PC-9 (cell line): ENCODE data around the gene ADSS1. TPM values are rescaled to one million over a fixed set of nuclear protein-coding genes. Genes with fewer than 3 reads are reported as not detected.

Experiments used
- BruUV-seq: library from RNA; stranded (reverse); fragments of 400-500 nt; replicated peaks from 2 replicates; lab custom pipeline; 2021; lab: Mats Ljungman, UMichigan
- CTCF ChIA-PET: fragments of 300-600 bp; sonication (Branson Sonifier 250); formaldehyde crosslinking; loops from one replicate; lab custom pipeline; 2022; ENCODE audit warnings: antibody characterized with exemption; lab: Charles Lee
- POLR2A ChIA-PET: fragments of 300-600 bp; sonication (Branson Sonifier 250); formaldehyde crosslinking; loops from one replicate; lab custom pipeline; 2022; ENCODE audit warnings: antibody characterized with exemption; ENCODE audit not compliant: unreplicated experiment; lab: Charles Lee
- DNase-seq, 2 experiments: peaks; one replicate each; pipeline versions ENCODE4 v3.0.0 to v3.0.0-alpha.2; 2015 to 2022; ENCODE audit warnings: mixed read lengths in 1 of 2
- H2AFZ ChIP-seq: fragments of 200-600 bp; sonication (generic); 2 replicates; pipeline ENCODE4 v1.8.1; 2017; ENCODE audit warnings: antibody characterized with exemption
- H3F3A ChIP-seq: fragments of 200-600 bp; sonication (generic); 2 replicates; pipeline ENCODE4 v1.8.1; 2017; ENCODE audit warnings: antibody characterized with exemption, mild to moderate bottlenecking, low read depth; ENCODE audit not compliant: insufficient read depth
- H3K27ac ChIP-seq: fragments of 200-600 bp; sonication (generic); 2 replicates; pipeline ENCODE4 v1.6.1; 2016; ENCODE audit warnings: mixed run types
- H3K27me3 ChIP-seq: fragments of 200-600 bp; sonication (generic); 2 replicates; pipeline ENCODE4 v1.6.1; 2016; ENCODE audit warnings: low read depth, mixed run types; ENCODE audit not compliant: insufficient read depth
- H3K36me3 ChIP-seq: fragments of 200-600 bp; sonication (generic); 2 replicates; pipeline ENCODE4 v1.6.1; 2016; ENCODE audit warnings: low read depth, mixed run types
- H3K4me1 ChIP-seq: fragments of 200-600 bp; sonication (generic); replicated peaks from 2 replicates; pipeline ENCODE4 v1.6.1; 2016; ENCODE audit warnings: mixed run types; ENCODE audit not compliant: insufficient read depth
- H3K4me2 ChIP-seq: fragments of 200-600 bp; sonication (generic); 2 replicates; pipeline ENCODE4 v1.6.1; 2017; ENCODE audit warnings: mixed run types
- H3K4me3 ChIP-seq: fragments of 200-600 bp; sonication (generic); 2 replicates; pipeline ENCODE4 v1.6.1; 2016; ENCODE audit warnings: mixed run types
- H3K79me2 ChIP-seq: fragments of 200-600 bp; sonication (generic); 2 replicates; pipeline ENCODE4 v1.6.1; 2017; ENCODE audit warnings: low read depth, mixed run types
- H3K9me2 ChIP-seq: fragments of 200-600 bp; sonication (generic); 2 replicates; pipeline ENCODE4 v1.8.1; 2017; ENCODE audit warnings: mild to moderate bottlenecking; ENCODE audit not compliant: insufficient read depth
- H3K9me3 ChIP-seq: fragments of 200-600 bp; sonication (generic); 2 replicates; pipeline ENCODE4 v1.8.1; 2016; ENCODE audit warnings: low read depth; ENCODE audit not compliant: insufficient read depth
- H4K20me1 ChIP-seq: fragments of 200-600 bp; sonication (generic); 2 replicates; pipeline ENCODE4 v1.8.1; 2017; ENCODE audit not compliant: insufficient read depth
- CTCF ChIP-seq: fragments of 200-600 bp; sonication (generic); conservative IDR thresholded peaks from 2 replicates; pipeline ENCODE4 v1.6.1; 2017; ENCODE audit warnings: mixed run types, antibody characterized with exemption, mild to moderate bottlenecking, moderate library complexity
- EZH2 ChIP-seq: fragments of 200-600 bp; sonication (generic); IDR thresholded peaks from 2 replicates; pipeline ENCODE4 v1.8.0; 2017; ENCODE audit warnings: antibody characterized with exemption, low read depth
- intact Hi-C: fragments of 100-400 bp; cut with micrococcal nuclease; formaldehyde crosslinking; loops from one replicate; pipeline ENCODE4 v1.10.0; 2022; ENCODE audit not compliant: unreplicated experiment
- total RNA-seq: library from RNA; stranded (reverse); gene quantifications from 2 replicates; pipeline ENCODE4 v1.2.3, GENCODE V29; 2021

ADSS1 gene
- total RNA-seq, 1 experiment from 2014 or later: 5.8 TPM

GRCh38 chr14:104783484-104784217 lies 59.6 kb downstream of the ADSS1 start:
- Histone ChIP-seq H3K27me3 (no peaks in the 10 kb centered on the region), H3K79me2 (no peaks in the 10 kb centered on the region), H3K4me1 (no peaks in the 10 kb centered on the region), H3K27ac (no peak overlapping the region), H3K9me3 (no peaks in the 10 kb centered on the region), H3F3A (no peaks in the 10 kb centered on the region), H3K4me3 (no peak overlapping the region), H4K20me1 (peaks cover 12% of the 10 kb centered on the region), H3K36me3 (no peaks in the 10 kb centered on the region), H3K9me2 (no peaks in the 10 kb centered on the region), H2AFZ (no peak overlapping the region), H3K4me2 (no peak overlapping the region)
- no TSS peak for BruUV-seq
- intact Hi-C loops: no loop called here
- ChIA-PET POLR2A (no interaction called here), CTCF (no interaction called here)
- TF ChIP-seq EZH2 (no peak), CTCF (no peak)
- DNase-seq: no peak

- Histone ChIP-seq H3K9me2 (no peaks in the 10 kb centered on the region), H3K27me3 (no peaks in the 10 kb centered on the region), H3K9me3 (no peaks in the 10 kb centered on the region), H3K27ac (no peak overlapping the region), H3F3A (no peaks in the 10 kb centered on the region), H3K4me2 (no peak overlapping the region), H3K36me3 (no peaks in the 10 kb centered on the region), H2AFZ (no peak overlapping the region), H3K4me1 (no peaks in the 10 kb centered on the region), H3K4me3 (no peak overlapping the region), H4K20me1 (peaks cover 13% of the 10 kb centered on the region), H3K79me2 (no peaks in the 10 kb centered on the region)
- ChIA-PET POLR2A (no interaction called here), CTCF (no interaction called here)
- no TSS peak for BruUV-seq
- no peak for DNase-seq
- intact Hi-C loops: no loop called here
- TF ChIP-seq CTCF: no peak
- no peak for TF ChIP-seq EZH2
Observed at GRCh38 chr14:104784218-104784568, 60.2 kb downstream of the ADSS1 start.

GRCh38 chr14:104784846-104785707 lies 61.0 kb downstream of the ADSS1 start:
- Histone ChIP-seq H3K4me1 (no peaks in the 10 kb centered on the region), H3K9me2 (no peaks in the 10 kb centered on the region), H3K79me2 (peaks cover 6% of the 10 kb centered on the region; the same call in 1 of the 2 replicates), H3K4me3 (no peak overlapping the region), H3F3A (no peaks in the 10 kb centered on the region), H4K20me1 (peaks cover 21% of the 10 kb centered on the region), H3K27me3 (no peaks in the 10 kb centered on the region), H3K9me3 (no peaks in the 10 kb centered on the region), H3K36me3 (no peaks in the 10 kb centered on the region), H3K4me2 (no peak overlapping the region), H2AFZ (no peak overlapping the region), H3K27ac (no peak overlapping the region)
- TF ChIP-seq EZH2: no peak
- TF ChIP-seq CTCF: no peak
- no TSS peak for BruUV-seq
- CTCF ChIA-PET: no interaction called here
- DNase-seq: no peak
- POLR2A ChIA-PET: no interaction called here
- intact Hi-C loops: no loop called here
